GM23248 (cell line): Measurements from ENCODE around the gene CPNE6. TPM values are rescaled to one million over a fixed set of nuclear protein-coding genes. Genes with fewer than 3 reads are reported as not detected.

Experiments
- DNase-seq: peaks from one replicate; pipeline ENCODE4 v3.0.0-alpha.2; 2015
- H2AFZ ChIP-seq: fragments of 200-600 bp; sonication (generic); 2 replicates; pipeline ENCODE4 v1.6.1; 2016; ENCODE audit warnings: antibody characterized with exemption
- H3F3A ChIP-seq: fragments of 200-600 bp; sonication (generic); 2 replicates; pipeline ENCODE4 v1.6.1; 2016; ENCODE audit warnings: mild to moderate bottlenecking, antibody characterized with exemption, mixed run types; ENCODE audit not compliant: insufficient read depth
- H3K27ac ChIP-seq: fragments of 200-600 bp; sonication (generic); 2 replicates; pipeline ENCODE4 v1.5.1; 2016; ENCODE audit warnings: mild to moderate bottlenecking
- H3K27me3 ChIP-seq: fragments of 200-600 bp; sonication (generic); replicated peaks from 2 replicates; pipeline ENCODE4 v1.6.1; 2016; ENCODE audit warnings: mild to moderate bottlenecking; ENCODE audit not compliant: insufficient read depth
- H3K36me3 ChIP-seq: fragments of 200-600 bp; sonication (generic); 2 replicates; pipeline ENCODE4 v1.6.1; 2016; ENCODE audit warnings: low read depth, mild to moderate bottlenecking
- H3K4me1 ChIP-seq: fragments of 200-600 bp; sonication (generic); 2 replicates; pipeline ENCODE4 v1.6.1; 2016; ENCODE audit warnings: mild to moderate bottlenecking; ENCODE audit not compliant: insufficient read depth
- H3K4me2 ChIP-seq: fragments of 200-600 bp; sonication (generic); one replicate; pipeline ENCODE4 v1.6.1; 2016; ENCODE audit warnings: mild to moderate bottlenecking; ENCODE audit not compliant: unreplicated experiment
- H3K4me3 ChIP-seq: fragments of 200-600 bp; sonication (generic); 2 replicates; pipeline ENCODE4 v1.5.1; 2016; ENCODE audit warnings: mild to moderate bottlenecking
- H3K79me2 ChIP-seq: fragments of 200-600 bp; sonication (generic); 2 replicates; pipeline ENCODE4 v1.6.1; 2016; ENCODE audit warnings: mild to moderate bottlenecking; ENCODE audit not compliant: insufficient read depth
- H3K9ac ChIP-seq: fragments of 200-600 bp; sonication (generic); 2 replicates; pipeline ENCODE4 v1.6.1; 2016; ENCODE audit warnings: mild to moderate bottlenecking
- H3K9me2 ChIP-seq: fragments of 200-600 bp; sonication (generic); 2 replicates; pipeline ENCODE4 v1.6.1; 2016; ENCODE audit warnings: mixed run types, mild to moderate bottlenecking, moderate library complexity; ENCODE audit not compliant: insufficient read depth
- H3K9me3 ChIP-seq: fragments of 200-600 bp; sonication (generic); one replicate; pipeline ENCODE4 v1.6.1; 2017; ENCODE audit warnings: low read depth
- H4K20me1 ChIP-seq: fragments of 200-600 bp; sonication (generic); 2 replicates; pipeline ENCODE4 v1.6.0; 2016; ENCODE audit not compliant: insufficient read depth
- EZH2 ChIP-seq: fragments of 200-600 bp; sonication (generic); IDR thresholded peaks from 2 replicates; pipeline ENCODE4 v1.6.1; 2018; ENCODE audit warnings: antibody characterized with exemption, mild to moderate bottlenecking; ENCODE audit not compliant: insufficient read depth, poor library complexity, severe bottlenecking
- EZH2phosphoT487 ChIP-seq: fragments of 200-600 bp; sonication (generic); IDR thresholded peaks from 2 replicates; pipeline ENCODE4 v1.6.1; 2018; ENCODE audit warnings: antibody characterized with exemption, moderate library complexity, mild to moderate bottlenecking, low read depth; ENCODE audit not compliant: insufficient read depth
- WGBS, 2 experiments: methylation state at CpG; one replicate each; pipeline ENCODE4 v1.1.6; 2015 to 2017; ENCODE audit warnings: low lambda C conversion rate in 2 of 2, low coverage in 1 of 2; ENCODE audit errors: missing lambda C conversion rate in 2 of 2; 5-methylcytosine and 5-hydroxymethylcytosine counted together
- in situ Hi-C: fragments of 300-500 bp; cut with MboI; formaldehyde crosslinking; loops from 2 replicates; pipeline ENCODE4 v1.15.0; 2020
- polyA plus RNA-seq: library from polyadenylated mRNA; unstranded; fragments of >200 nt; fragmentation: Nextera tagmentation; extraction: Ambion mirVana; gene quantifications from 2 replicates; pipeline ENCODE4 v1.2.1, GENCODE V29; 2016
- total RNA-seq: library from RNA; depleted of rRNA; stranded (reverse); fragments of >200 nt; shearing (Covaris generic); gene quantifications from 2 replicates; pipeline ENCODE4 v1.2.3, GENCODE V29; 2014

Gene CPNE6
- total and polyA plus RNA-seq, 2 experiments from 2014 or later = not detected

GRCh38 chr14:24059841-24060388 lies 11.4 kb upstream of the CPNE6 start:
- Histone ChIP-seq H3K4me2 (no peak overlapping the region), H3K36me3 (no peaks in the 10 kb centered on the region), H4K20me1 (no peaks in the 10 kb centered on the region), H3K9me3 (no peaks in the 10 kb centered on the region), H3F3A (no peaks in the 10 kb centered on the region), H3K9ac (no peak overlapping the region), H3K9me2 (no peaks in the 10 kb centered on the region), H2AFZ (no peak overlapping the region), H3K79me2 (no peaks in the 10 kb centered on the region), H3K27ac (no peak overlapping the region), H3K27me3 (peaks cover 5% of the 10 kb centered on the region), H3K4me1 (no peaks in the 10 kb centered on the region), H3K4me3 (no peak overlapping the region)
- DNase-seq = no peak
- in situ Hi-C loops = no loop called here
- 70 to 74% methylated on average over 16 of the region's 16 CpGs for WGBS, 2 experiments
- no peak for TF ChIP-seq EZH2phosphoT487
- no peak for TF ChIP-seq EZH2

- no peak overlapping the region for H2AFZ ChIP-seq
- H4K20me1 ChIP-seq = no peaks in the 10 kb centered on the region
- in situ Hi-C loops = no loop called here
- H3K79me2 ChIP-seq = no peaks in the 10 kb centered on the region
- no peaks in the 10 kb centered on the region for H3F3A ChIP-seq
- H3K9me2 ChIP-seq = no peaks in the 10 kb centered on the region
- no peaks in the 10 kb centered on the region; the same call in none of the 2 replicates for H3K27me3 ChIP-seq
- H3K9me3 ChIP-seq = no peaks in the 10 kb centered on the region
- 61 to 68% methylated on average over 9 to 10 of the region's 10 CpGs for WGBS, 2 experiments
- TF ChIP-seq EZH2 = no peak
- TF ChIP-seq EZH2phosphoT487 = no peak
- DNase-seq = no peak
- no peak overlapping the region for H3K9ac ChIP-seq
- no peak overlapping the region for H3K4me3 ChIP-seq
- no peaks in the 10 kb centered on the region for H3K4me1 ChIP-seq
- H3K27ac ChIP-seq = no peak overlapping the region
- no peaks in the 10 kb centered on the region for H3K36me3 ChIP-seq
- H3K4me2 ChIP-seq = no peak overlapping the region
Observed at GRCh38 chr14:24060443-24060842, 10.9 kb upstream of the CPNE6 start.

GRCh38 chr14:24060984-24061913 lies 10.1 kb upstream of the CPNE6 start:
- Histone ChIP-seq H3K9me3 (no peaks in the 10 kb centered on the region), H3K9ac (no peak overlapping the region), H3K79me2 (no peaks in the 10 kb centered on the region), H3K27me3 (no peaks in the 10 kb centered on the region; the same call in 1 of the 2 replicates), H4K20me1 (no peaks in the 10 kb centered on the region), H2AFZ (no peak overlapping the region), H3K27ac (no peak overlapping the region), H3F3A (no peaks in the 10 kb centered on the region), H3K4me1 (no peaks in the 10 kb centered on the region), H3K4me3 (no peak overlapping the region), H3K9me2 (no peaks in the 10 kb centered on the region), H3K4me2 (no peak overlapping the region), H3K36me3 (no peaks in the 10 kb centered on the region)
- 83 to 96% methylated on average over 7 of the region's 7 CpGs for WGBS, 2 experiments
- no peak for TF ChIP-seq EZH2
- no peak for TF ChIP-seq EZH2phosphoT487
- in situ Hi-C loops = no loop called here
- no peak for DNase-seq

- H3F3A ChIP-seq = no peaks in the 10 kb centered on the region
- 60% methylated on average over 13 to 14 of the region's 14 CpGs for WGBS, 2 experiments
- no peaks in the 10 kb centered on the region for H3K9me3 ChIP-seq
- H3K27me3 ChIP-seq = no peaks in the 10 kb centered on the region; the same call in 1 of the 2 replicates
- DNase-seq = no peak
- no peak overlapping the region for H3K27ac ChIP-seq
- in situ Hi-C loops = no loop called here
- H2AFZ ChIP-seq = no peak overlapping the region
- no peaks in the 10 kb centered on the region for H3K79me2 ChIP-seq
- H3K36me3 ChIP-seq = no peaks in the 10 kb centered on the region
- H3K4me1 ChIP-seq = no peaks in the 10 kb centered on the region
- no peak overlapping the region for H3K9ac ChIP-seq
- no peaks in the 10 kb centered on the region for H4K20me1 ChIP-seq
- no peak overlapping the region for H3K4me3 ChIP-seq
- TF ChIP-seq EZH2 (no peak), EZH2phosphoT487 (no peak)
- H3K9me2 ChIP-seq = no peaks in the 10 kb centered on the region
- no peak overlapping the region for H3K4me2 ChIP-seq
Observed at GRCh38 chr14:24062216-24062980, 9.0 kb upstream of the CPNE6 start.
